ENCODE results near the gene DGKK.

GRCh38 chrX:50402886-50403285 is 67.7 kb downstream of the DGKK start:
- TF ChIP-seq CTCF (CRISPR knock-in tag; IDR thresholded peaks at IDR 0.05) (no peak), SAP130 (CRISPR knock-in tag; IDR thresholded peaks at IDR 0.05; ENCODE audit: low read depth) (no peak), ZNF331 (CRISPR knock-in tag; IDR thresholded peaks at IDR 0.05) (no peak)
